CMK (cell line): ENCODE measurements around the gene OR2T3.
"Not testable (repeated sequence)": the region's sequence is repeated elsewhere in the genome, so short reads cannot be mapped to it uniquely, and the experiment has no call there.

Experiments used
- DNase-seq: peaks from one replicate; pipeline ENCODE4 v3.0.0-alpha.2; 2010; ENCODE audit warnings: low read depth

OR2T3 gene

DNA sequence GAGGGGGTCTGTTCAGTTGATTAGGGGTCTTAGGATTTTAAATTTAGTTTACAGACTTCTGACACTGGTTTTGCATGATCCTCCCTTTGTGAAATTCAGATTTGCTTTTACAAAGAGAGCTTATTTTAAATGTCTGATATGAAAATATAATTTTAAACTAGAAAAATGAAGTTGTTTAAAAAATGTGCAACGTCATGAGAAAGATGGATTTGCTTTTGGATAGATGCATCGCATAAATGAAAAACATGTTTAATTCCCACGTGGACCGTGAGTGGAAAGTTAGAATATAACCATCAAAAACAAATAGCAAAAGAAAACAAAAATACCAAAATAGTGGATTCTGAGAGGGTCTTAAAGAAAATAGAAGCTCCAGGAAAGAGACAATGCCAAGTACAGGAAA lies 2.0 kb upstream of the OR2T3 start:
- no peak for DNase-seq

DNA sequence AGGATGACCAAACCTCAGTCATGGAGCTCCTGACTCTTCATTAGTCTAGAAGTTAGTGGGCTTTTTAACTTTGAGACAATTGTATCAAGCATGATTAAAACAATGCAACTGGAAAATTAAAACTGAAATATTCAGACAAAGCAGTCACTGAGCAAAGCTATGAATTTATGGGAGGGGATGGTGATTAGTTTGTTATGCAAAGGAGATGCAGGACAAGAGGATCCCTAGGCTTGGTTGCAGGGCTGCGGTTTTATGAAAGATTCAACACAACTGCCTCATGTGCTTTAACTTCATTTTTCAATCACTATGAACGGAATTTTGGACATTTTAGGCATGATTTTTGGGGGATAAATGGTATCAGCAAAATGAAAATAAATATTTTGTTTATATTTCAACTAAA lies 1.0 kb upstream of the OR2T3 start:
- not testable (repeated sequence) for DNase-seq

GRCh38 chr1:248475660-248476059 lies 2.5 kb downstream of the OR2T3 start:
- not testable (repeated sequence) for DNase-seq

DNA sequence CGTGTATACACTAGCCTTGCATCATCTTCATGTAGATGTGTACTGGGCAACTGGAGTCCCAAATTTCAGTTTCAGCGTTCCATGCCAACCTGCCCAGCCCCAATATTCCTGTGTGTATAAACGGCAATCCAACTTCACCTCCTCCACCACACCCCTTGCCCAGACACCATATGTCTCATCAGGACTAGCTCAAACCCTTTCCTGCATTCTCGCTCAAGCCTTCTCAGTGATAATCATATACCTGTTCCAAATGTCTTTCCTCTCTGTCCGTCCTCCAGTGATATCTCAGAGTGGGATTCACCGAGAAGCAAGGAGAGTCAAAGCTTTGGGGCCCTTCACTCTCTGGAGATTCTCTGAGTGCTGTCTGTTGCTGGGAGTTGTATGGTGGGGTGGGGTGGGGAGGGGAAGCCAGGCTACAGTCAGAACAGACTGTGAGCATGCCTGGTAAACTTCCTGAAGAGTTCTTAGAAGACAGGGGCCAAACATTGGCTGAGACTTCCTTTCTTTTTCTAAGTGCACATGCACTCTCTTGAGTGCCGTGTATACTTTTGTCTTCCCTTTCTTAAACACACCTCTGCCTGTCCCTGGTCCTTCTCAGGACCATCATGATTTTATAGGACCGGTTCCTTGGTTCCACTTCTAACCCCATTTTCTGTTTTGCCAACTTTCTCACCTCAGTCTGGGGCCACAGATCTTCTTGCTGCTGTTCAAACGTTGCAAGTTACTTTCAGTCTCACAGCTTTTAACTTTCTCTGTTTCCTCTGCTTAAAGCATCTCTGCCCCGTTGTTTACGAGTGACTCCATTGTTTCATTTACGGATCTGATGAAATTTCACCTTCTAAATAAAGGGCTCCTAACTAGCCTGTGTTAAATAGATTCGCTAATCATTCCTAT lies 8.8 kb downstream of the OR2T3 start:
- not testable (repeated sequence) for DNase-seq

- not testable (repeated sequence) for DNase-seq
Measured at GRCh38 chr1:248488289-248488688, 15.1 kb downstream of the OR2T3 start, which contains the start of gene OR2T5. TSS of gene OR2T5 (plus strand) at chr1:248488589. CDS start at chr1:248488589, 0 bp downstream.

DNA sequence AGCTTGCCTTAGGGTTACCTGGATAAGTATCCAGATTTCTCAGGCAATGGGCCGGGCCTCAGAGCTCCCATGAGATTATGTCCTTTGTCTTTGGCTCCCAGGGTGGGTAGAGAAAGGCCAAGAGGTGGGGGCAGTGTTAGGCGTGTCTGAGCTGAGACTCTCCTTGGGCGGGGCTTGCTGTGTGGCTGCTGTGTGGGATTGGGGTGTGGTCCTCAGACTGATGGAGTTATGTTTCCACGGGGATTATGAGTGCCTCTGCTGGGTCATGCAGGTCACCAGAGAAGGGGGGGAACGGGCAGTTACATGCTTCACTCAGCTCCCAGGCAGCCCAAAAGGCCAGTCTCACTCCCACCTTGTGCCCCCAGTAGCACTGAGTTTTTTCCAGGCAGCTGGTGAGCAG lies 23.5 kb downstream of the OR2T3 start:
- DNase-seq = not testable (repeated sequence)

GRCh38 chr1:248500305-248501035 lies 27.3 kb downstream of the OR2T3 start:
- DNase-seq = not testable (repeated sequence)

GRCh38 chr1:248507773-248508172 lies 34.6 kb downstream of the OR2T3 start, which contains the start of gene OR2G6:
TSS of gene OR2G6 (plus strand) at chr1:248508073. CDS start at chr1:248521647, 13,574 bp downstream.
- not testable (repeated sequence) for DNase-seq

GRCh38 chr1:248510217-248510616 lies 37.1 kb downstream of the OR2T3 start:
- DNase-seq = not testable (repeated sequence)

- no peak for DNase-seq
Measured at GRCh38 chr1:248521856-248522255, 48.7 kb downstream of the OR2T3 start.
